Type B pancreatic cell (in vitro differentiated cells): Measurements from ENCODE around the gene DESI2. TPM values are rescaled to one million over a fixed set of nuclear protein-coding genes. Genes with fewer than 3 reads are reported as not detected.

ENCODE experiments used
- DNase-seq: peaks from one replicate; pipeline ENCODE4 v3.0.0; 2021; ENCODE audit warnings: mixed read lengths; ENCODE audit not compliant: unreplicated experiment; ENCODE audit errors: extremely low spot score
- H3K27ac Mint-ChIP-seq: 2 replicates; pipeline ENCODE4 v1.8.0; 2021; ENCODE audit warnings: mild to moderate bottlenecking, mixed read lengths
- H3K27me3 Mint-ChIP-seq: 2 replicates; pipeline ENCODE4 v1.8.0; 2021; ENCODE audit warnings: mixed read lengths
- H3K36me3 Mint-ChIP-seq: 2 replicates; pipeline ENCODE4 v1.8.0; 2021; ENCODE audit warnings: mixed read lengths
- H3K4me1 Mint-ChIP-seq: one replicate; pipeline ENCODE4 v1.8.0; 2021; ENCODE audit warnings: mixed read lengths; ENCODE audit not compliant: unreplicated experiment
- H3K4me3 Mint-ChIP-seq: 2 replicates; pipeline ENCODE4 v1.8.0; 2021; ENCODE audit warnings: mild to moderate bottlenecking, mixed read lengths
- H3K9me3 Mint-ChIP-seq: 2 replicates; pipeline ENCODE4 v1.8.0; 2021; ENCODE audit warnings: mixed read lengths
- CTCF ChIP-seq: fragments of 200-600 bp; sonication (generic); conservative IDR thresholded peaks from 2 replicates; pipeline ENCODE4 v1.5.0; 2021; ENCODE audit warnings: antibody characterized with exemption, mild to moderate bottlenecking
- total RNA-seq: library from RNA; stranded (reverse); gene quantifications from 2 replicates; pipeline ENCODE4 v1.2.1, GENCODE V29; 2021; ENCODE audit warnings: low replicate concordance

DESI2 gene
- total RNA-seq, 1 donor from 2014 or later: 34.4 TPM

GRCh38 chr1:244751271-244751895, 98.5 kb downstream of the DESI2 start:
- no peaks in the 10 kb centered on the region for H3K27me3 Mint-ChIP-seq
- H3K4me1 Mint-ChIP-seq: peaks cover 6% of the 10 kb centered on the region
- DNase-seq: no peak
- H3K27ac Mint-ChIP-seq: no peak overlapping the region
- TF ChIP-seq CTCF: no peak
- no peaks in the 10 kb centered on the region for H3K9me3 Mint-ChIP-seq
- H3K4me3 Mint-ChIP-seq: no peak overlapping the region
- H3K36me3 Mint-ChIP-seq: no peaks in the 10 kb centered on the region

DNA sequence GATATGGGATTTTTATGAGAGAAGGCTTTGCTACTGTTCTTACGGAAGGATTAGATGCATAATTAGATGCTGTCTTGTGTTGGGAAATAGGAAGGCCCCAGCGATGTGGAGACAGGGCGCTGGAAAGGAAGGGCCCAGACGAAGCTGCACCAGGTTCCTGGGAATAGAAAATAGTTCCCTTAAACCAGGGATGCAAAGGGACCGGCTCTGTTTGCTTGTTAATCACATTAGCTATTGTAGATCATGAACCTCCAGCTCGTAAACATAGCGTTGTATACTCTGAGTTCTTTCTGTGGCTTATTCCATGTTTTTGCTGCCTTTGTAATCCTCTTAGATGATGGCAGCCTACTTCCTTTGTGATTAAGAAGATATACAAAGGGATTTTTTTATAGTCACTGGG, 102.7 kb downstream of the DESI2 start:
- Mint-ChIP-seq H3K4me3 (no peak overlapping the region), H3K9me3 (no peaks in the 10 kb centered on the region), H3K36me3 (no peaks in the 10 kb centered on the region), H3K27ac (no peak overlapping the region), H3K27me3 (no peaks in the 10 kb centered on the region), H3K4me1 (peaks cover 10% of the 10 kb centered on the region)
- TF ChIP-seq CTCF: no peak
- DNase-seq: no peak

DNA sequence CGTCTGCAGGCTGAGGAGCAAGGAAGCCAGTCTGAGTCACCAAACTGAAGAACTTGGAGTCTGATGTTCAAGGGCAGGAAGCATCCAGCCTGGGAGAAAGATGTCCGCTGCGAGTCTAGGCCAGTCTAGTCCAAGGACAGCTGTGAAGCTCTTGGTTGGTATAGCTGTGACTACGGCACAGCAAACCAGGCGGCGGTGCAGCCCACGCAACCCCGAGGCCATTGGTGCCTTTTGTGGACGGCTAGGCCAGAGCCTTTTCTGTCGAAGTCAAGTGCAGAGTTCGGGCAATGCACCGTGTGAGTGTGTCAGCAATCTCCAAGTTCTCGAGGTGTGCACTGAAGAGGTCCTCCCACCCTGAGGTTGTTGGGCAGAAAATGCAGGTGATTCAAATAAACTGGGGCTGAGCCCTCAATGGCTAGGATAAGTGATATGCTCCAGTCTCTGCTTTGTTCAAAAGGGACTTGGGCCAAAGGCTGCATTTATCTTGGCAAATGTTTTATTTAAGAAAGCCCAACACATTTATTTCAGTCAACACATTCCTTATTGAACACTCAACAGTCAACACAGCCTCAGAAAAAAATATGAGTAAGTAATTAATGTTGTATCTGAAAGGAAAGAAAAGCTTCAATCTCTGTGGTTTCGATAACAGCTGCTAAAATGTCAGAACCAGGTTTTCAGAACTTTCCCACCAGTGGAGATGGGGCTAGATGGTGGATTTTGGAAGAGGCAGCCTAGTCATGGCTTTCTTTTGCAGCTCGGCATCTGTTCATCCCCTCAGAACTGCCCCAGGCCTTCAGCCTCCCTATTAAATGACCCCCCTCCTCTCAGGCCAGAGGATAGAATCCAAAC, 104.4 kb downstream of the DESI2 start:
- no peaks in the 10 kb centered on the region for H3K27me3 Mint-ChIP-seq
- no peak for TF ChIP-seq CTCF
- no peak overlapping the region for H3K27ac Mint-ChIP-seq
- H3K4me3 Mint-ChIP-seq: no peak overlapping the region
- H3K4me1 Mint-ChIP-seq: peaks cover 10% of the 10 kb centered on the region
- H3K9me3 Mint-ChIP-seq: no peaks in the 10 kb centered on the region
- no peaks in the 10 kb centered on the region for H3K36me3 Mint-ChIP-seq
- no peak for DNase-seq

Other genes with a start within 250 kb of the DESI2 start
- 33.3 and 38.7 TPM in 2 replicates for gene ADSS2, start 201.2 kb upstream of the DESI2 start, total RNA-seq
- gene CATSPERE, start 191.9 kb upstream of the DESI2 start, total RNA-seq: 0.50 and 1.1 TPM in 2 replicates
- gene COX20, start 182.5 kb downstream of the DESI2 start, total RNA-seq: 22.7 TPM in 2 replicates
- gene HNRNPU, start 211.4 kb downstream of the DESI2 start, total RNA-seq: 328 and 485 TPM in 2 replicates